ENCODE results near the gene FFAR1.
"Not testable (repeated sequence)": the region's sequence is repeated elsewhere in the genome, so short reads cannot be mapped to it uniquely, and the experiment has no call there.

FFAR1 gene

GRCh38 chr19:35378356-35378755, 30.7 kb downstream of the FFAR1 start:
- Histone ChIP-seq H3K27ac (ENCODE audit: low read depth, low read length) (no peak overlapping the region), H3K27me3 (ENCODE audit: insufficient read depth, low read length) (peaks cover 13% of the 10 kb centered on the region), H3K79me2 (ENCODE audit: control insufficient read depth, insufficient read depth, low read length, unreplicated experiment) (no peaks in the 10 kb centered on the region)

DNA sequence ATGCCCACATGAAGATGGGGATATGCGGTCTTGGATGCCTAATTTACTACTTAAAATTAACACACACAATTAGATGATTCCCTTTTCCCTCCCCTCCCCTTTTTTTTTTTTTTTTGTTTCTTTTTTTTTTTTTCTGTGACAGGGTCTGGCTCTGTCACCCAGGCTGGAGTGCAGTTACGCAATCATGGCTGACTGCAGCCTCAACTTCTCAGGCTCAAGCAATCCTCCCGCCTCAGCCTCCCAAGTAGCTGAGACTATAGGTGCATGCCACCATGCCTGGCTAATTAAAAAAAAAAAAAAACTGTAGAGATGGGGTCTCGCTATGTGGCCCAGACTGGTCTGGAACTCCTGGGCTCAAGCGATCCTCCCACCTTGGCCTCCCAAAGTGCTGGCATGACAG, 31.8 kb downstream of the FFAR1 start:
- not testable (repeated sequence) for H3K4me3 ChIP-seq (ENCODE audit: low read depth, low read length); H3K36me3 ChIP-seq (ENCODE audit: insufficient read depth, low read length); H3K79me2 ChIP-seq (ENCODE audit: control insufficient read depth, insufficient read depth, low read length, unreplicated experiment); H3K27ac ChIP-seq (ENCODE audit: low read depth, low read length); H3K4me1 ChIP-seq (ENCODE audit: control insufficient read depth, insufficient read depth, low read length, unreplicated experiment); H2AFZ ChIP-seq (ENCODE audit: low read length, unreplicated experiment)
- peaks cover 13% of the 10 kb centered on the region for H3K27me3 ChIP-seq (ENCODE audit: insufficient read depth, low read length)

More at GRCh38 chr19:35378356-35378755, 30.7 kb downstream of the FFAR1 start:
- H3K36me3 ChIP-seq (ENCODE audit: insufficient read depth, low read length), result no peaks in the 10 kb centered on the region
- no peak overlapping the region for H3K4me3 ChIP-seq (ENCODE audit: low read depth, low read length)
- H2AFZ ChIP-seq (ENCODE audit: low read length, unreplicated experiment), result no peak overlapping the region
- no peaks in the 10 kb centered on the region for H3K4me1 ChIP-seq (ENCODE audit: control insufficient read depth, insufficient read depth, low read length, unreplicated experiment)

- no peaks in the 10 kb centered on the region for H3K4me1 ChIP-seq (ENCODE audit: control insufficient read depth, insufficient read depth, low read length, unreplicated experiment)
- H3K36me3 ChIP-seq (ENCODE audit: insufficient read depth, low read length), result no peaks in the 10 kb centered on the region
- H3K27me3 ChIP-seq (ENCODE audit: insufficient read depth, low read length), result peaks cover 13% of the 10 kb centered on the region
- H3K79me2 ChIP-seq (ENCODE audit: control insufficient read depth, insufficient read depth, low read length, unreplicated experiment), result no peaks in the 10 kb centered on the region
- H2AFZ ChIP-seq (ENCODE audit: low read length, unreplicated experiment), result no peak overlapping the region
- no peak overlapping the region for H3K27ac ChIP-seq (ENCODE audit: low read depth, low read length)
- no peak overlapping the region for H3K4me3 ChIP-seq (ENCODE audit: low read depth, low read length)
Observed at GRCh38 chr19:35379992-35380391, 32.3 kb downstream of the FFAR1 start.

DNA sequence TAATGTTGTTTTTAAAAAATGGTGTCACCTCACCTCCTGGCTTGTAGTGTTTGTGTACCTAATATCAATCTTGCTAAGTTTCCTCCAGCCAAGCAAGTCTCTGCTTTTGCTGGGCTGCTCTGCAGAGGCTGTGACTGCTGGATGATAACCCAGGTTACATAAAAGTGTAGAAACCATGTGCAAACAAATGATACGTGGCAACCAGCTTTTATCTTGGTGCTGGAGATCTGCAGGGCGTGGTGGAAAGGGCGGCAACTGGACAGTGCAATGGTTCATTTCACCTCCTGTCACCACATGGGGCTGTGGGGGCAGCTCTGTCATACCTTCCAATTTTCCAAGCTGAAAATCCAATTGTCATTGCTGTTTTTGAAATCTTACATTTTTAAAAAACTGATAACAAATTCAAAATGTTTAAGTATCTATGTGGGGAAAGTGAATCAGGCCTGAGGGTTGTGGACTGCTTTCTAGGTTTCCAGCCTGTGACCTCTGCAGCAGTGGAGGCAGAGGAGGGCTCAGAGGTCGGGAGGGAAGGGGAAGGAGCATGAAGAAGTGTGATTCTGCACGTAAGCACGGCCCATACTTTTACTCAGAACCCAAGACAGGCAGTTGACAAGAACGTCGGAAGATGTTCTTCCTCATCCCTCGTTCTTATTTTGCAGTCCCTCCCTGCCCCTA, 32.9 kb downstream of the FFAR1 start:
- Histone ChIP-seq H3K36me3 (ENCODE audit: insufficient read depth, low read length) (no peaks in the 10 kb centered on the region), H3K4me3 (ENCODE audit: low read depth, low read length) (no peak overlapping the region), H3K4me1 (ENCODE audit: control insufficient read depth, insufficient read depth, low read length, unreplicated experiment) (no peaks in the 10 kb centered on the region), H3K79me2 (ENCODE audit: control insufficient read depth, insufficient read depth, low read length, unreplicated experiment) (no peaks in the 10 kb centered on the region), H3K27ac (ENCODE audit: low read depth, low read length) (no peak overlapping the region), H2AFZ (ENCODE audit: low read length, unreplicated experiment) (no peak overlapping the region), H3K27me3 (ENCODE audit: insufficient read depth, low read length) (peaks cover 13% of the 10 kb centered on the region)

- Histone ChIP-seq H3K36me3 (ENCODE audit: insufficient read depth, low read length) (no peaks in the 10 kb centered on the region), H3K79me2 (ENCODE audit: control insufficient read depth, insufficient read depth, low read length, unreplicated experiment) (no peaks in the 10 kb centered on the region), H3K4me3 (ENCODE audit: low read depth, low read length) (no peak overlapping the region), H3K27ac (ENCODE audit: low read depth, low read length) (no peak overlapping the region), H2AFZ (ENCODE audit: low read length, unreplicated experiment) (no peak overlapping the region), H3K4me1 (ENCODE audit: control insufficient read depth, insufficient read depth, low read length, unreplicated experiment) (no peaks in the 10 kb centered on the region), H3K27me3 (ENCODE audit: insufficient read depth, low read length) (peaks cover 13% of the 10 kb centered on the region)
Observed at GRCh38 chr19:35381318-35381717, 33.6 kb downstream of the FFAR1 start.

GRCh38 chr19:35381926-35382325, 34.2 kb downstream of the FFAR1 start:
- Histone ChIP-seq H3K27ac (ENCODE audit: low read depth, low read length) (no peak overlapping the region), H3K4me1 (ENCODE audit: control insufficient read depth, insufficient read depth, low read length, unreplicated experiment) (no peaks in the 10 kb centered on the region), H3K4me3 (ENCODE audit: low read depth, low read length) (no peak overlapping the region), H2AFZ (ENCODE audit: low read length, unreplicated experiment) (no peak overlapping the region), H3K27me3 (ENCODE audit: insufficient read depth, low read length) (peaks cover 13% of the 10 kb centered on the region), H3K79me2 (ENCODE audit: control insufficient read depth, insufficient read depth, low read length, unreplicated experiment) (no peaks in the 10 kb centered on the region), H3K36me3 (ENCODE audit: insufficient read depth, low read length) (no peaks in the 10 kb centered on the region)

DNA sequence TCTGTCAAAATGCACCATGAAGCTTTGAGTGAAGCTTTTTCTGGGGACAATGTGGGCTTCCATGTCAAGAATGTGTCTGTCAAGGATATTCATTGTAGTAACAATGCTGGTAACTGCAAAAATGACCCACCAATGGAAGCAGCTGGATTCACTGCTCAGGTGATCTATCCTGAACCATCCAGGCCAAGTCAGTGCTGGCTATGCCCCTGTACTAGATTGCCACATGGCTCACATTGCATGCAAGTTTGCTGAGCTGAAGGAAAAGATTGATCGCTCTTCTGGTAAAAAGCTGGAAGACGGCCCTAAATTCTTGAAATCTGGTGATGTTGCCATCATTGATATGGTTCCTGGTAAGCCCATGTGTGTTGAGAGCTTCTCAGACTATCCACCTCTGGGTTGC, 35.8 kb downstream of the FFAR1 start:
- H3K4me1 ChIP-seq (ENCODE audit: control insufficient read depth, insufficient read depth, low read length, unreplicated experiment), result no peaks in the 10 kb centered on the region
- no peaks in the 10 kb centered on the region for H3K79me2 ChIP-seq (ENCODE audit: control insufficient read depth, insufficient read depth, low read length, unreplicated experiment)
- no peak overlapping the region for H2AFZ ChIP-seq (ENCODE audit: low read length, unreplicated experiment)

GRCh38 chr19:35388277-35389054, 40.8 kb downstream of the FFAR1 start:
- no peak overlapping the region for H2AFZ ChIP-seq (ENCODE audit: low read length, unreplicated experiment)
- H3K36me3 ChIP-seq (ENCODE audit: insufficient read depth, low read length), result no peaks in the 10 kb centered on the region
- no peak overlapping the region for H3K27ac ChIP-seq (ENCODE audit: low read depth, low read length)
- 0 out of 2 replicates have a peak, but pooled peaks cover 4% of the 10 kb centered on the region for H3K27me3 ChIP-seq (ENCODE audit: insufficient read depth, low read length)
- H3K4me1 ChIP-seq (ENCODE audit: control insufficient read depth, insufficient read depth, low read length, unreplicated experiment), result no peaks in the 10 kb centered on the region
- no peaks in the 10 kb centered on the region for H3K79me2 ChIP-seq (ENCODE audit: control insufficient read depth, insufficient read depth, low read length, unreplicated experiment)
- H3K4me3 ChIP-seq (ENCODE audit: low read depth, low read length), result no peak overlapping the region

More for the DNA sequence above, 35.8 kb downstream of the FFAR1 start:
- H3K36me3 ChIP-seq (ENCODE audit: insufficient read depth, low read length), result no peaks in the 10 kb centered on the region
- no peak overlapping the region for H3K4me3 ChIP-seq (ENCODE audit: low read depth, low read length)
- peaks cover 13% of the 10 kb centered on the region for H3K27me3 ChIP-seq (ENCODE audit: insufficient read depth, low read length)
- H3K27ac ChIP-seq (ENCODE audit: low read depth, low read length), result no peak overlapping the region

GRCh38 chr19:35389192-35389861, 41.6 kb downstream of the FFAR1 start:
- 0 out of 2 replicates have a peak, but pooled peaks cover 4% of the 10 kb centered on the region for H3K27me3 ChIP-seq (ENCODE audit: insufficient read depth, low read length)
- no peak overlapping the region for H3K27ac ChIP-seq (ENCODE audit: low read depth, low read length)
- H3K4me1 ChIP-seq (ENCODE audit: control insufficient read depth, insufficient read depth, low read length, unreplicated experiment), result no peaks in the 10 kb centered on the region
- H3K4me3 ChIP-seq (ENCODE audit: low read depth, low read length), result no peak overlapping the region
- no peaks in the 10 kb centered on the region for H3K79me2 ChIP-seq (ENCODE audit: control insufficient read depth, insufficient read depth, low read length, unreplicated experiment)
- H3K36me3 ChIP-seq (ENCODE audit: insufficient read depth, low read length), result no peaks in the 10 kb centered on the region
- no peak overlapping the region for H2AFZ ChIP-seq (ENCODE audit: low read length, unreplicated experiment)

- Histone ChIP-seq H3K27ac (ENCODE audit: low read depth, low read length) (no peak overlapping the region), H3K79me2 (ENCODE audit: control insufficient read depth, insufficient read depth, low read length, unreplicated experiment) (no peaks in the 10 kb centered on the region), H3K4me1 (ENCODE audit: control insufficient read depth, insufficient read depth, low read length, unreplicated experiment) (no peaks in the 10 kb centered on the region), H3K36me3 (ENCODE audit: insufficient read depth, low read length) (no peaks in the 10 kb centered on the region), H3K27me3 (ENCODE audit: insufficient read depth, low read length) (0 out of 2 replicates have a peak, but pooled peaks cover 4% of the 10 kb centered on the region), H3K4me3 (ENCODE audit: low read depth, low read length) (no peak overlapping the region), H2AFZ (ENCODE audit: low read length, unreplicated experiment) (no peak overlapping the region)
Observed at GRCh38 chr19:35392742-35393715, 45.3 kb downstream of the FFAR1 start.

Data from ACC112 (cell line).